ENCODE measurements around the gene MZF1.

DNA sequence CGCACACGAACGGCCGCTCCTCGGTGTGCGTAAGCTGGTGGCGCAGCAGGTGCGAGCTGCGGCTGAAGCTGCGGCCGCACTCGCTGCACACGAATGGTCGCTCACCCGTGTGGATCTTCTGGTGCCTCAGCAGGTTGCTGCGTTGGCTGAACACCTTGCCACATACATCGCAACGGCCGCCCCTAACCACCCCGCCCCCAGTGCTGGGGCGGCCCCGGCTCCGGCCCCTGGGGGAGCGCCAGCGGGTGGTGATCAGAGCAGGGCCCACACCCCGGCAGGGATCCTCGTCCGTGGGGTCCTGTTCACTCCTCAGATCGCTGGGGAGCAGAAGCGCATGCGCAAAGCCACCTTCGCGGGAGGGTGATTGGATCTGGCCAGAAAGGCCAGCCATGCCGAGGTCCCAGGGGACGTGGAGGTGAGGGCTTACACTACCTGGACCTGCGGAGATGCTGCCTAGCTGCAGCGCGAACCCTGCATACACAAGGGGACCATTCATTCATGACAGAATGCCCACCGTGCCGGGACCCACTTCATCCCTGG, 10.0 kb downstream of the MZF1 start:
- no peak for TF ChIP-seq CTCF (conservative IDR thresholded peaks at IDR 0.05 in 1 of 2, IDR thresholded peaks at IDR 0.05 in 1 of 2; ENCODE audit: low read depth in 1 of 2, low read length in 2 of 2)
- no peak for TF ChIP-seq EZH2 (IDR thresholded peaks at IDR 0.05; ENCODE audit: low read length, missing control alignments)

Measured in fibroblast of lung (primary cell).